Measurements from ENCODE around the gene PRR20G. TPM values are rescaled to one million over a fixed set of nuclear protein-coding genes. Genes with fewer than 3 reads are reported as not detected.
A peak's percentile ranks its signal among the peaks of the same experiment; 100 is the strongest.

The PRR20G gene
- total RNA-seq, 1 donor from 2014 or later = not detected

DNA sequence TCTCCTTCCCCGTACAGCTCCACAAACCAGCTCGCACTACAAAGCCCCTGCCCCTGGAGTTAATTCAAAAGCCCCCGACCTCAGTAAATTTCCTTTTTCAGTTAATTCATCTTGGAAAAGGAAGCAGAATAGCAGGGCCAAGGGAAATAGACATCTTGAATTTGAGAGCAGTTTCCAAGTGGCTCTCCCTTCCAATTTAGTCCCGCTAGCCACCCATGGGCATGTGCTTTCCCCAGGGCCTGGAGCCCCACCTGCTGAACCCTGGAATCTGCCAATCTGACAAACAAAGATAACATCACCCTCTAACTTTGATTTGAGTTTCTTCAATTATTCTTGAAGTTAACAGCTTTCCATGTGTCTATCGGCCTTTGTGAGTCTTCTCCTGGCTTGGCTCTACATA lies 31.7 kb downstream of the PRR20G start:
- Mint-ChIP-seq H3K27ac (no peak overlapping the region), H3K4me1 (peaks cover 21% of the 10 kb centered on the region), H3K9me3 (peaks cover 4% of the 10 kb centered on the region), H3K36me3 (no peaks in the 10 kb centered on the region), H3K4me3 (no peak overlapping the region), H3K27me3 (ENCODE audit: insufficient read depth, low read depth) (peaks cover 6% of the 10 kb centered on the region)
- Histone ChIP-seq H3K27me3 (no peaks in the 10 kb centered on the region), H3K4me1 (no peaks in the 10 kb centered on the region), H3K79me2 (ENCODE audit: low read depth) (no peaks in the 10 kb centered on the region), H3K4me3 (no peak overlapping the region), H3K27ac (no peak overlapping the region), H2AFZ (replicated peaks) (no peak overlapping the region), H3K9me3 (ENCODE audit: low read depth) (peaks cover 4% of the 10 kb centered on the region), H3K4me2 (no peak overlapping the region), H3F3A (ENCODE audit: low read depth) (no peaks in the 10 kb centered on the region), H3K36me3 (no peaks in the 10 kb centered on the region), H3K9ac (no peak overlapping the region), H4K20me1 (ENCODE audit: low read depth) (no peaks in the 10 kb centered on the region)
- DNase-seq (ENCODE audit: low spot score) = no peak
- TF ChIP-seq CTCF (IDR thresholded peaks at IDR 0.05) (no peak), EZH2 (IDR thresholded peaks at IDR 0.05) (no peak), EZH2phosphoT487 (IDR thresholded peaks at IDR 0.05) (no peak)

DNA sequence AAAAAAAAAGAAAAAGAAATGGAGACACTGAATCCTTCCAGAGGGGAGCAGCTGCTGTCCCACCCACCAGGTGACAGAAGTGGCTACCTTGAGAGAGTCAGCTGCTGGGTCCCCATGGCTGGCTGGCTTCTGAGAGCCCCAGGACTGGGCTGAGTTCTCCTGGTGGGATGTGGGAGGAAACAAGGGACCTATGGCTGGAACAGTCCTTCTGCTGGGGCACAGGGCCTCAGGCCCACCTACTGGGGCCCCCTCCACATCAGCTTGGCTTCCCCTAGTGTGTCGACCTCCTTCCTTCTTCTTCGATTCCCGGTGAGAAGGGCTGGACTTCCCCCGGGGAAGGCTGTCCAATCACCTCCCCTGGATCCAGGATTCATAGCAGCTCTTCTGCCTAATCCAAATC lies 32.3 kb downstream of the PRR20G start:
- H3K4me1 Mint-ChIP-seq = peaks cover 21% of the 10 kb centered on the region
- no peak for DNase-seq (ENCODE audit: low spot score)
- H3K36me3 Mint-ChIP-seq = no peaks in the 10 kb centered on the region
- Histone ChIP-seq H3K4me3 (no peak overlapping the region), H3K4me2 (no peak overlapping the region), H3F3A (ENCODE audit: low read depth) (no peaks in the 10 kb centered on the region), H3K27me3 (no peaks in the 10 kb centered on the region), H3K4me1 (no peaks in the 10 kb centered on the region), H2AFZ (replicated peaks) (no peak overlapping the region), H3K36me3 (no peaks in the 10 kb centered on the region), H3K27ac (no peak overlapping the region), H3K79me2 (ENCODE audit: low read depth) (no peaks in the 10 kb centered on the region), H3K9ac (no peak overlapping the region), H3K9me3 (ENCODE audit: low read depth) (peaks cover 10% of the 10 kb centered on the region), H4K20me1 (ENCODE audit: low read depth) (no peaks in the 10 kb centered on the region)
- TF ChIP-seq EZH2 (IDR thresholded peaks at IDR 0.05) (no peak), EZH2phosphoT487 (IDR thresholded peaks at IDR 0.05) (no peak), CTCF (IDR thresholded peaks at IDR 0.05) (no peak)
- no peak overlapping the region for H3K27ac Mint-ChIP-seq
- H3K9me3 Mint-ChIP-seq = peaks cover 4% of the 10 kb centered on the region
- peaks cover 6% of the 10 kb centered on the region for H3K27me3 Mint-ChIP-seq (ENCODE audit: insufficient read depth, low read depth)
- H3K4me3 Mint-ChIP-seq = no peak overlapping the region

DNA sequence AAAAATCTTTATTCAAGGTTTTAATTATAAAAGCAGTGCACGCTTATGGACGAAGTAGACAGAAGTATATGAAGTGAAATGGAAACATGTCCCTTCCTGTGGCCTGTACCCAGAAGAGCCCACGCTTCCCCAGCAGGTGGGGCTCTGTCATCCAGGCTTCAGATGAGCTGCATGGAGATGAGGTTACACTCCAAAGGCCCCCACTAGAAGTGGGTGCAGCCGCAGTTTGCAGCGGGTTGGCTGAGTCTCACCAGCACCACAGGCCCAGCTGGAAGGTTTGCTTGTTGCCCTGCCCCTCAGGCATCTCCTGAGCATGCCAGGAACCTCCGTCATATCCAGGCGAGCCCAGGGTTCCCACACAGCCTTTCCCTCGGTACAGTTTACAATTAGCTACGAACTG lies 33.1 kb downstream of the PRR20G start:
- no peaks in the 10 kb centered on the region for H3K4me1 ChIP-seq
- no peak overlapping the region for H3K4me3 ChIP-seq
- no peaks in the 10 kb centered on the region for H4K20me1 ChIP-seq (ENCODE audit: low read depth)
- H3K36me3 ChIP-seq = no peaks in the 10 kb centered on the region
- peaks cover 13% of the 10 kb centered on the region for H3K9me3 ChIP-seq (ENCODE audit: low read depth)
- H3F3A ChIP-seq (ENCODE audit: low read depth) = no peaks in the 10 kb centered on the region
- Mint-ChIP-seq H3K4me1 (peaks cover 21% of the 10 kb centered on the region), H3K9me3 (peaks cover 9% of the 10 kb centered on the region), H3K4me3 (no peak overlapping the region), H3K36me3 (no peaks in the 10 kb centered on the region), H3K27me3 (ENCODE audit: insufficient read depth, low read depth) (peaks cover 7% of the 10 kb centered on the region), H3K27ac (no peak overlapping the region)
- no peak overlapping the region for H3K27ac ChIP-seq
- no peaks in the 10 kb centered on the region for H3K27me3 ChIP-seq
- no peaks in the 10 kb centered on the region for H3K79me2 ChIP-seq (ENCODE audit: low read depth)
- TF ChIP-seq EZH2 (IDR thresholded peaks at IDR 0.05) (no peak), CTCF (IDR thresholded peaks at IDR 0.05) (peak; percentile 28), EZH2phosphoT487 (IDR thresholded peaks at IDR 0.05) (no peak)
- no peak for DNase-seq (ENCODE audit: low spot score)
- no peak overlapping the region for H3K9ac ChIP-seq
- H3K4me2 ChIP-seq = no peak overlapping the region
- no peak overlapping the region for H2AFZ ChIP-seq (replicated peaks)
